ENCODE data around the gene ORMDL3. TPM values are rescaled to one million over a fixed set of nuclear protein-coding genes. Genes with fewer than 3 reads are reported as not detected.

Gene ORMDL3
- total RNA-seq, 4 donors from 2014 or later, result 58.1 to 84.0 (median 70.0) TPM

DNA sequence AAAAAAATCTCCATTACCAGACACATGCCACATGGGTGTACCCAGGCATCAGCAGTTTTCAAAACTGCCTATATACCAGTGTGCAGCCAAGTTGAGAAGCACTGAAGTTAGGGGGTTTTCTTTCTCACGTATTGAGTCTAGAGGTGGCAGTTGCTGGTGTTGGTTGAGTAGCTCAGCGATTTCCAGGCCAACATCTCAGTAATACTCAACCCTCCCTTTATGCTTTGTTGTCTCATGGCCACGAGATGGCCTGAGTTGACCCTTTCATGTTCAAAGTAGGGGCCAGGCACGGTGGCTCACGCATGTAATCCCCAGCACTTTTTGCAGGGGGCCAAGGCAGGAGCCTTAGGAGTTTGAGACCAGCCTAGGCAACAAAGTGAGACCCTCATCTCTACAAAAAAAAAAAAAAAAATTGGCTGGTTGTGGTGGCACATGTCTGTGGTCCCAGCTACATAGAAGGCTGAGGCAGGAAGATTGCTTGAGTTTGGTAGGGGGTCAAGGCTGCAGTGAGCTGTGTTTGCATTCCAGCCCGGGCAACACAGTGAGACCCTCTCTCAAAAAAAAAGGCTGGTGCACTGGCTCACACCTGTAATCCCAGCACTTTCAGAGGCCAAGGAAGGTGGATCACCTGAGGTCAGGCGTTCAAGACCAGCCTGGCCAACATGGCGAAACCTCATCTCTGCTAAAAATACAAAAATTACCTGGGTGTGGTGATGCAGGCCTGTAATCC is 10.9 kb upstream of the ORMDL3 start:
- no peak for TF ChIP-seq POLR2A (IDR thresholded peaks at IDR 0.05)
- TF ChIP-seq, protein P1, sequence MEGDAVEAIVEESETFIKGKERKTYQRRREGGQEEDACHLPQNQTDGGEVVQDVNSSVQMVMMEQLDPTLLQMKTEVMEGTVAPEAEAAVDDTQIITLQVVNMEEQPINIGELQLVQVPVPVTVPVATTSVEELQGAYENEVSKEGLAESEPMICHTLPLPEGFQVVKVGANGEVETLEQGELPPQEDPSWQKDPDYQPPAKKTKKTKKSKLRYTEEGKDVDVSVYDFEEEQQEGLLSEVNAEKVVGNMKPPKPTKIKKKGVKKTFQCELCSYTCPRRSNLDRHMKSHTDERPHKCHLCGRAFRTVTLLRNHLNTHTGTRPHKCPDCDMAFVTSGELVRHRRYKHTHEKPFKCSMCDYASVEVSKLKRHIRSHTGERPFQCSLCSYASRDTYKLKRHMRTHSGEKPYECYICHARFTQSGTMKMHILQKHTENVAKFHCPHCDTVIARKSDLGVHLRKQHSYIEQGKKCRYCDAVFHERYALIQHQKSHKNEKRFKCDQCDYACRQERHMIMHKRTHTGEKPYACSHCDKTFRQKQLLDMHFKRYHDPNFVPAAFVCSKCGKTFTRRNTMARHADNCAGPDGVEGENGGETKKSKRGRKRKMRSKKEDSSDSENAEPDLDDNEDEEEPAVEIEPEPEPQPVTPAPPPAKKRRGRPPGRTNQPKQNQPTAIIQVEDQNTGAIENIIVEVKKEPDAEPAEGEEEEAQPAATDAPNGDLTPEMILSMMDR (IDR thresholded peaks at IDR 0.05), result no peak
- intact Hi-C loops (cut with DNase I; ENCODE audit: low total_unique reads), result no loop called here
- 77 to 90% methylated on average over 8 of the region's 8 CpGs for WGBS, 2 donors

DNA sequence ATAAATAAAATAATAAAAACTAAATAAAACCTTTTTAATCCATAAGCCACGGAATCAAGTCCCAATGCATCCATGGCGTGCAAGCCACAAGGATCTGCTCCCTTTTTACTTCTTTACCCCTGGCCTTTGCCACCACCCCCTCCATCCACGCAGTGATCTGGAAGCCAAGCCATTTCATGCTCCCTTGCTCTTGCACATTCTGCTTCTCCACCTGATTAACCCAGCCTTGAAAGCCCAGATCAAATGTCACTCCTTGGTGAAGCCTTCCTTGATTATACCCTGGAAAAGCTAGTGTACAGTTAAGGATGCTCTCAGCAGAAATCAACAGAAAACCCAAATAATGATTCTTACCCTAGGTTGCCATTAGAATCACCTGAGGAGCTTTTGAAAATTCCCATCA is 10.0 kb upstream of the ORMDL3 start:
- intact Hi-C loops (cut with DNase I; ENCODE audit: low total_unique reads), result no loop called here
- no peak overlapping the region for H3K4me3 ChIP-seq (ENCODE audit: low read depth, poor library complexity, severe bottlenecking)
- 95 to 96% methylated on average over 3 of the region's 3 CpGs for WGBS, 2 donors
- TF ChIP-seq POLR2A (IDR thresholded peaks at IDR 0.05), result no peak
- TF ChIP-seq, protein P1 (IDR thresholded peaks at IDR 0.05), result no peak
- no peak for DNase-seq (ENCODE audit: low spot score in 2 of 2)

More for the DNA sequence above, 10.9 kb upstream of the ORMDL3 start:
- no peak overlapping the region for H3K4me3 ChIP-seq (ENCODE audit: low read depth, poor library complexity, severe bottlenecking)
- DNase-seq (ENCODE audit: low spot score in 2 of 2), result no peak

DNA sequence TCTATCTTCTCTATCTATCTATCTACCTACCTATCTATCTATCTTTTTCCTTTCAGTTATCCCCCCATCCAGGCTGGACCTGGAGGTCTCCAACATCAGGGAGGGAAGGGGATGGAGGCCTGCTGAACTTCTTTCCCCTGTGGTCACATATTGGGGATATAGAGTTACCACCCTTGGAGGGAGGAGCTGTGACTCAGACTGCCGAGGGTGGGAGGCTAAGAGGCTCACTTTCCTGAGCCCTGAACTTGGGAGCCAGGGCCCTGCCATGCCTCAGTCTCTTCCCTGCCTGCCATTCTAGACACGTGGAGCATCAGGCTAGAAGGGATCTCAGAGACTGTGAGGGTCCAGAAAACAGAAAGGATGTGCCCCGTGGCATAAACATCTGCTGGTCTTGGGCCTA is 8.5 kb upstream of the ORMDL3 start:
- 60 to 84% methylated on average over 3 of the region's 3 CpGs for WGBS, 2 donors
- DNase-seq (ENCODE audit: low spot score in 2 of 2), result no peak
- intact Hi-C loops (cut with DNase I; ENCODE audit: low total_unique reads), result no loop called here
- H3K4me3 ChIP-seq (ENCODE audit: low read depth, poor library complexity, severe bottlenecking), result no peak overlapping the region
- TF ChIP-seq POLR2A (IDR thresholded peaks at IDR 0.05), result no peak
- TF ChIP-seq, protein P1 (IDR thresholded peaks at IDR 0.05), result no peak

DNA sequence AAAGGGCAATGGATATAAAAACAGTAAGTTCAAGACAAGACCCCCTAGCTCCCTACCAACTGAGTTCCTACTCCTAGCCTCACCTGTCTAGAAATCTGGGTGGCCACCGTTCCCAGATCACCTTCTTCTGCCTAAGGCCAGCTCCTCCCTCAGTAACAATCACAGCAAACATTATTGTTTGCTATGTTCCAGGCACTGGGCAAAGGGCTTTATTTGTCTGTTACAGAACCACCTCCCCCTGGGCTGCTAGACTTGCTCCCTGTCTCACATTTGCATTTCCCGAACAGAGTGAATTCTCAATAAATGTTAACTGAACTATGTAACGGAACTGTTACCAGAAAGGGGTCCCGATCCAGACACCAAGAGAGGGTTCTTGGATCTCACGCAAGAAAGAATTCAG is 6.9 kb upstream of the ORMDL3 start:
- no peak for DNase-seq (ENCODE audit: low spot score in 2 of 2)
- intact Hi-C loops (cut with DNase I; ENCODE audit: low total_unique reads), result no loop called here
- H3K4me3 ChIP-seq (ENCODE audit: low read depth, poor library complexity, severe bottlenecking), result no peak overlapping the region
- TF ChIP-seq POLR2A (IDR thresholded peaks at IDR 0.05), result no peak
- TF ChIP-seq, protein P1 (IDR thresholded peaks at IDR 0.05), result no peak
- 87% methylated on average over 5 of the region's 5 CpGs for WGBS, 2 donors

DNA sequence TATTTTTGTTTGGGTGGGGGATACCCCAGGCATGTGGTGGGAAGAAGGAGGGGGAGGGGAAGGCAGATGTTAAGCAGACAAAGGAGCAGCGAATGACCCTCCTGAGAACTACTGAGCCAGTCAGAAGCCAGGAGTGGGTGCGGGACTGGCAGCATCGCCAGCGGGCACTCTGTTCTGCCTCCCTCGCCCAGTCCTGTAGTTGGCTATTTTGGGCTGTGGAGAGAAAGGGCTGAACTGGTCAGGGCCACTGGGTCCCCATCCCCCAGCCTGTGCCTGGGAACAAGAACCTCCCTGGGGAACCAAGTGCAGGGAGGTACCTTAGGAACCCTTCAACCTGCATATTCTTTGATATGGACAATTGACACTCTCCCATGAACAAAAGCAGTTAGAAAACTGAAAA is 6.5 kb upstream of the ORMDL3 start:
- TF ChIP-seq, protein P1 (IDR thresholded peaks at IDR 0.05), result no peak
- no peak for TF ChIP-seq POLR2A (IDR thresholded peaks at IDR 0.05)
- DNase-seq (ENCODE audit: low spot score in 2 of 2), result no peak
- intact Hi-C loops (cut with DNase I; ENCODE audit: low total_unique reads), result no loop called here
- WGBS, 2 donors, result 80 to 85% methylated on average over 5 of the region's 5 CpGs
- H3K4me3 ChIP-seq (ENCODE audit: low read depth, poor library complexity, severe bottlenecking), result no peak overlapping the region

All from lower leg skin (tissue), 4 donors.